HL-60 (cell line): Measurements from ENCODE around the gene ARL4D.
A peak's percentile ranks its signal among the peaks of the same experiment; 100 is the strongest.
"Not testable (repeated sequence)": the region's sequence is repeated elsewhere in the genome, so short reads cannot be mapped to it uniquely, and the experiment has no call there.

Source experiments
- DNase-seq, 2 experiments: peaks; one replicate each; pipeline ENCODE4 v3.0.0-alpha.2; 2010 to 2020; ENCODE audit warnings: low read depth in 1 of 2, low spot score in 1 of 2
- H3K27ac ChIP-seq: fragments of 250-450 bp; sonication (Bioruptor Pico); replicated peaks from 2 replicates; pipeline ENCODE4 v1.5.1; 2020; ENCODE audit warnings: mild to moderate bottlenecking, moderate library complexity
- H3K27me3 ChIP-seq: fragments of 250-450 bp; sonication (Bioruptor Pico); 2 replicates; pipeline ENCODE4 v1.5.1; 2021; ENCODE audit warnings: mild to moderate bottlenecking, moderate library complexity; ENCODE audit not compliant: insufficient read depth, poor library complexity, severe bottlenecking
- H3K4me3 ChIP-seq: replicated peaks from 2 replicates; pipeline ENCODE4 v1.5.1; 2011; ENCODE audit warnings: mild to moderate bottlenecking, control low read depth, low read length; ENCODE audit not compliant: insufficient read depth
- CTCF ChIP-seq: IDR thresholded peaks from one replicate; pipeline ENCODE4 v1.5.1; 2011; ENCODE audit warnings: low read length, control low read depth, inconsistent platforms; ENCODE audit not compliant: insufficient read depth
- GABPA ChIP-seq: IDR thresholded peaks from 2 replicates; pipeline ENCODE4 v1.6.1; 2012; ENCODE audit warnings: low read depth
- POLR2AphosphoS5 ChIP-seq: IDR thresholded peaks from 2 replicates; pipeline ENCODE4 v1.6.1; 2012; ENCODE audit warnings: low read depth
- REST ChIP-seq: IDR thresholded peaks from 2 replicates; pipeline ENCODE4 v1.6.1; 2012; ENCODE audit warnings: low read depth; ENCODE audit not compliant: insufficient replicate concordance
- SPI1 ChIP-seq: IDR thresholded peaks from 2 replicates; pipeline ENCODE4 v1.6.1; 2012; ENCODE audit warnings: low read depth, mild to moderate bottlenecking, borderline replicate concordance

The ARL4D gene

DNA sequence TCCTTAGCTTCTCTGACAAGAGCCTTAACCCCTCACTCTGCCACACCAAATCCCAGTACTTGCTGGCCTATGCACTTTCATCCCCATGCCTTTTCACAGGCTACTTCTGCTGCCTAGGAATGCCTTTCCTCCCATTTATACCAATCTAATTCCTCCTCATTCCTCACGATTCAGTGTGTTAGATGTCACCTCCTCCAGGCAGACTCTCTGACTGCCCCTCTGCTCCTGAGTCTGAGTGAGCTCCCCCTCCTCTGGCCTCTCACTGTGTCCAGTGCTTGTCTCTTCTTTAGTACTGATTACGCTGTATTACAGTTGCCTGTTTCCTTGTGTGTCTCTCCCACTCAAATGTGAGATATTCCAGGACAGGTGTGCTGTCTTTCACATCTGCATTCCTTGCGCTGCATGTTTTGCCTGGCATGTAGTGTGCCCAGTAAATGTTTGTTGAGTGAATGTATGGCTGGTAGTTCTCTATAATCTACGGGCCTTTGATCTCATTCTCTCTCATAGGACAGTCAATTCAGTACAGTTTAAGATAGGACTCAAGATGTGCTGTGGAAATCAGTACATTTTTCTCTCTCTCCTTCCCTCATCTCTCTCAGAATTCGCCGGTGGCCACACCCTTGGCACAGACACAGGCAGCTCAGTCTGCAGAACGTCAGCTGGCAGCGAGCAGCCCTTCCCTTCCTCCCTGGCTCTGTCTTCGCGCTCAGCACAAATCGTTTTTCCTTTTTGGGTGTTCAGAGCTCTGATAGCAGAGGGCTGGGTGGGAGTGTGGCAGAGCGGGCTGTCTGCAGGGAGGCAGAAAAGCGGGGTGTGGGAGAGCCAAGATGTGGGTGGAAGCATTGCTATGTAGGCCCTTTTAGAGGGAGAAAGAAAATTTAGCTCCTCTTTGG is 18.5 kb downstream of the ARL4D start:
- no peak overlapping the region for H3K27ac ChIP-seq

DNA sequence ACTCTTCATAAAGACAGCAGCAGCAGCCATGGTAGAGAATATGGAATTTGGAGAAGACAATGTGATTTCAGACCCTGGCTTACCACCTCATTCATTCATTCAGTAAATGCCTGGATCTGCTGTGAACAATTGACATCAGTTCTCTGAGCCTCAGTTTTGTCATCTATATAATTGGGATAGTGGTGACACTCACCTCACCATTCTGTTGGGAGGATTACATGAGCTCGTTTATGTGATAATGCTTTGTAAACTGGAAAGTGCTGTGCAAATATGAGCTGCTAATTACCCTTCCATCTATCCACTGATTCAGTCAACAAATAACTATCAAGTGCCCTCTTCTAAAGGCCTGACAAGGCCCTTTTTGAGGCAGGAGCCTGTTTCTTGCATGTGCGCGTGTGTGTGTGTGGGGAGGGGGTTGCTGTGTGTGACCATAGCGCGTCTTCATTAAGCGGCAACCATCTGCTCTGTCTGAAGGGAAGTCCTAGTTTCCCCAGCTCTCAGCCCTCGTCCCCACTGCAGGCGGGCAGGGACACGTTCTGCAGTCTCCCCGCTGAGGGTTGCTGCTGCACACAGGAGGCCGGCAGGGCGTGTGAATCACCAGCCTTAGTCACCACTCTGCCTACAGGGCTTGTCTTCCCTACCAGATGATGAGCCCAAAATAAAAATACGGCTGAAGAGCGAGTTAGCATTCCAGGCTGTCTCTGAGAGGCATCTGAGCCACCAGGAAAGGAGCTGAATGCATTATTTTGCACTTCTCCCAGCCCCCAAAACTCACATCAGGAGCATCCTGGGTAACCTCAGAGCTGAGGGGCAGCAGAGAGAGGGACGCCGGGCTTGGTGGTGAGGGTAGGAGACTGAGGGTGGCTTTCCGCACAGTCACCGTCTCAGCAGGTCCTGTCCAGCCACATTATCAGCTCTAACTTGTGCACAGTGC is 19.9 kb downstream of the ARL4D start:
- peak; percentile 22 to 26 for DNase-seq
- Histone ChIP-seq H3K4me3 (no peak overlapping the region), H3K27me3 (peaks cover 10% of the 10 kb centered on the region), H3K27ac (no peak overlapping the region)
- TF ChIP-seq CTCF: no peak
- no peak for TF ChIP-seq GABPA
- no peak for TF ChIP-seq POLR2AphosphoS5
- TF ChIP-seq SPI1: no peak
- no peak for TF ChIP-seq REST

More for the DNA sequence above, 18.5 kb downstream of the ARL4D start:
- TF ChIP-seq POLR2AphosphoS5 (no peak), REST (no peak), GABPA (no peak), CTCF (no peak), SPI1 (no peak)
- no peak for DNase-seq
- Histone ChIP-seq H3K27me3 (peaks cover 10% of the 10 kb centered on the region), H3K4me3 (no peak overlapping the region)

DNA sequence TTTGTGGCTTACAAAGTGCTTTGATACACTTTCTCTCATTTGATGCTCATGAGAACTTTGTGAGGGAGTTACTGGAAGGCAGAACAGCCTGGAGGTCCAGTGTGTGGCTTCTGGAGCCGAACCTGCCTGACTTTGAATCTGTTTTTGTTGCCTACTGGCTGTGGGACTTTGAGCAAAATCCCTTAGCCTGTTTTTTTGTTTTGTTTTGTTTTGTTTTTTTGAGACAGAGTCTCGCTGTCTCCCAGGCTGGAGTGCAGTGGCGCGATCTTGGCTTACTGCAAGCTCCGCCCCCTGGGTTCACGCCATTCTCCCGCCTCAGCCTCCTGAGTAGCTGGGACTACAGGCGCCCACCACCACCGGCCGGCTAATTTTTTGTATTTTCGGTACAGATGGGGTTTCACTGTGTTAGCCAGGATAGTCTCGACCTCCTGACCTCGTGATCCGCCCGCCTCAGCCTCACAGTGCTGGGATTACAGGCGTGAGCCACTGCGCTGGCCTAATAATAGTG is 20.6 kb downstream of the ARL4D start:
- DNase-seq, H3K27ac ChIP-seq, H3K4me3 ChIP-seq: not testable (repeated sequence)
- peaks cover 13% of the 10 kb centered on the region for H3K27me3 ChIP-seq
